H1 (cell line): ENCODE measurements around the gene RUSF1. TPM values are rescaled to one million over a fixed set of nuclear protein-coding genes. Genes with fewer than 3 reads are reported as not detected.

Source experiments
- CTCF ChIA-PET: fragments of 300-600 bp; sonication (Branson Sonifier 250); formaldehyde crosslinking; loops from one replicate; lab custom pipeline; 2021; ENCODE audit not compliant: partially characterized antibody; lab: Charles Lee
- POLR2A ChIA-PET: fragments of 300-600 bp; sonication (Branson Sonifier 250); formaldehyde crosslinking; loops from one replicate; lab custom pipeline; 2021; ENCODE audit warnings: inconsistent platforms; ENCODE audit not compliant: partially characterized antibody; lab: Charles Lee
- DNase-seq, 2 experiments: peaks; one replicate each; pipeline versions ENCODE4 v3.0.0 to v3.0.0-alpha.2; 2010 to 2022; ENCODE audit warnings: low spot score in 2 of 2, low read depth in 1 of 2, mixed read lengths in 1 of 2
- FAIRE-seq: peaks from 2 replicates; lab custom pipeline; 2011; peaks lifted over from hg19 to GRCh38; lab: Jason Lieb, UNC
- H2AFZ ChIP-seq: 2 replicates; pipeline ENCODE4 v1.8.1; 2012; ENCODE audit warnings: low read length, inconsistent platforms
- H2AK5ac ChIP-seq: 2 replicates; pipeline ENCODE4 v1.6.1; 2013; ENCODE audit warnings: low read depth, low read length
- H2BK120ac ChIP-seq: replicated peaks from 2 replicates; pipeline ENCODE3; 2013; ENCODE audit warnings: low read depth, low read length, inconsistent platforms
- H2BK12ac ChIP-seq: 2 replicates; pipeline ENCODE4 v1.6.1; 2013; ENCODE audit warnings: low read depth, low read length
- H2BK15ac ChIP-seq: 2 replicates; pipeline ENCODE4 v1.6.1; 2013; ENCODE audit warnings: low read length
- H2BK20ac ChIP-seq: 2 replicates; pipeline ENCODE4 v1.6.1; 2013; ENCODE audit warnings: low read length
- H2BK5ac ChIP-seq: 2 replicates; pipeline ENCODE4 v1.6.1; 2013; ENCODE audit warnings: low read depth, low read length
- H3K14ac ChIP-seq: 2 replicates; pipeline ENCODE4 v1.6.1; 2013; ENCODE audit warnings: inconsistent platforms; ENCODE audit not compliant: insufficient read length
- H3K18ac ChIP-seq: 2 replicates; pipeline ENCODE4 v1.6.1; 2013; ENCODE audit warnings: low read length; ENCODE audit errors: extremely low read depth
- H3K23ac ChIP-seq: 2 replicates; pipeline ENCODE4 v1.6.1; 2013; ENCODE audit warnings: inconsistent platforms; ENCODE audit not compliant: insufficient read length
- H3K23me2 ChIP-seq: 2 replicates; pipeline ENCODE4 v1.6.1; 2013; ENCODE audit warnings: low read depth, low read length
- H3K27ac ChIP-seq: 2 replicates; pipeline ENCODE4 v1.6.1; 2011; ENCODE audit warnings: low read depth, low read length, inconsistent platforms
- H3K27me3 ChIP-seq, 4 experiments: replicated peaks in 1 of 4; 1 replicate in 1 of 4; 2 replicates in 3 of 4; pipeline versions ENCODE4 v1.6.1 to v1.8.1; 2011 to 2013; ENCODE audit warnings: low read length in 3 of 4, mild to moderate bottlenecking in 3 of 4, inconsistent platforms in 2 of 4, mixed read lengths in 2 of 4, moderate library complexity in 1 of 4; ENCODE audit not compliant: control insufficient read depth in 3 of 4, insufficient read depth in 3 of 4; ENCODE audit errors: extremely low read depth in 1 of 4
- H3K36me3 ChIP-seq, 4 experiments: 2 replicates each; pipeline versions ENCODE4 v1.6.1 to v1.8.1; 2011 to 2013; ENCODE audit warnings: mild to moderate bottlenecking in 4 of 4, low read length in 3 of 4, moderate library complexity in 2 of 4, control low read depth in 1 of 4, inconsistent platforms in 1 of 4; ENCODE audit not compliant: insufficient read depth in 4 of 4, control insufficient read depth in 2 of 4
- H3K4ac ChIP-seq: replicated peaks from 2 replicates; pipeline ENCODE3; 2013; ENCODE audit warnings: low read length, low read depth, mixed read lengths, inconsistent platforms; ENCODE audit not compliant: insufficient read length
- H3K4me1 ChIP-seq, 4 experiments: replicated peaks in 1 of 4; 1 replicate in 1 of 4; 2 replicates in 3 of 4; pipeline versions ENCODE4 v1.6.1 to v1.8.1; 2011 to 2013; ENCODE audit warnings: low read length in 3 of 4, inconsistent platforms in 2 of 4, mixed read lengths in 1 of 4; ENCODE audit not compliant: insufficient read depth in 4 of 4, control insufficient read depth in 3 of 4
- H3K4me2 ChIP-seq, 2 experiments: 2 replicates each; pipeline versions ENCODE4 v1.6.1 to v1.8.1; 2011 to 2013; ENCODE audit warnings: low read depth in 2 of 2, low read length in 2 of 2, control low read depth in 1 of 2, inconsistent platforms in 1 of 2, mild to moderate bottlenecking in 1 of 2; ENCODE audit not compliant: insufficient read depth in 1 of 2
- H3K4me3 ChIP-seq, 4 experiments: fragments of 200-600, 300-600 bp in 1 of 4; sonication (generic), shearing (Covaris generic), sonication (Bioruptor Twin) in 1 of 4; 2 replicates each; pipeline versions ENCODE4 v1.5.1 to v1.8.1; 2011 to 2016; ENCODE audit warnings: low read length in 4 of 4, low read depth in 3 of 4, control low read depth in 2 of 4, inconsistent platforms in 2 of 4, mild to moderate bottlenecking in 2 of 4, mixed read lengths in 1 of 4, moderate library complexity in 1 of 4; ENCODE audit not compliant: insufficient read depth in 2 of 4; ENCODE audit errors: extremely low read depth in 1 of 4
- H3K56ac ChIP-seq: replicated peaks from 2 replicates; pipeline ENCODE3; 2013; ENCODE audit warnings: low read depth, mild to moderate bottlenecking, mixed read lengths, low read length, inconsistent platforms; ENCODE audit not compliant: insufficient read length
- H3K79me1 ChIP-seq: 2 replicates; pipeline ENCODE4 v1.6.1; 2013; ENCODE audit warnings: low read depth, low read length, control low read depth
- H3K79me2 ChIP-seq, 2 experiments: 2 replicates each; pipeline versions ENCODE4 v1.6.1 to v1.8.1; 2012 to 2013; ENCODE audit warnings: low read length in 2 of 2, mild to moderate bottlenecking in 2 of 2, inconsistent platforms in 1 of 2; ENCODE audit not compliant: insufficient read depth in 2 of 2, control insufficient read depth in 1 of 2
- H3K9ac ChIP-seq, 4 experiments: replicated peaks in 1 of 4; 1 replicate in 1 of 4; 2 replicates in 3 of 4; pipeline versions ENCODE4 v1.6.1 to v1.8.1; 2011 to 2013; ENCODE audit warnings: low read depth in 3 of 4, low read length in 3 of 4, control low read depth in 2 of 4, mild to moderate bottlenecking in 2 of 4, moderate library complexity in 2 of 4, inconsistent platforms in 1 of 4; ENCODE audit errors: extremely low read depth in 1 of 4
- H3K9me3 ChIP-seq, 2 experiments: 2 replicates each; pipeline versions ENCODE4 v1.6.1 to v1.8.1; 2012 to 2013; ENCODE audit warnings: mild to moderate bottlenecking in 2 of 2, moderate library complexity in 2 of 2, control low read depth in 1 of 2, inconsistent platforms in 1 of 2, low read depth in 1 of 2, low read length in 1 of 2, mixed read lengths in 1 of 2; ENCODE audit not compliant: insufficient read depth in 2 of 2
- H4K20me1 ChIP-seq, 2 experiments: replicated peaks in 1 of 2; 2 replicates each; pipeline versions ENCODE3 to v1.8.1; 2011 to 2013; ENCODE audit warnings: inconsistent platforms in 2 of 2, low read length in 2 of 2, mild to moderate bottlenecking in 1 of 2; ENCODE audit not compliant: insufficient read depth in 2 of 2, control insufficient read depth in 1 of 2
- H4K5ac ChIP-seq: 2 replicates; pipeline ENCODE4 v1.6.1; 2013; ENCODE audit warnings: low read length, low read depth, mixed read lengths, inconsistent platforms; ENCODE audit not compliant: insufficient read length
- H4K8ac ChIP-seq: 2 replicates; pipeline ENCODE4 v1.8.0; 2013; ENCODE audit warnings: mild to moderate bottlenecking, moderate library complexity, low read length, inconsistent platforms; ENCODE audit not compliant: insufficient read depth; ENCODE audit errors: extremely low read depth
- H4K91ac ChIP-seq: replicated peaks from 2 replicates; pipeline ENCODE3; 2013; ENCODE audit warnings: low read length, mixed read lengths, inconsistent platforms; ENCODE audit not compliant: insufficient read length
- BRCA1 ChIP-seq: IDR thresholded peaks from 2 replicates; pipeline ENCODE4 v1.6.1; 2012; ENCODE audit warnings: low read depth, low read length, improper control_type of control experiment
- CBX8 ChIP-seq: fragments of 300-800, 300-1000 bp; sonication (generic); IDR thresholded peaks from 2 replicates; pipeline ENCODE4 v1.7.1; 2016; ENCODE audit warnings: low read depth, low read length, borderline replicate concordance
- KDM5A ChIP-seq: fragments of 200-600 bp; IDR thresholded peaks from 2 replicates; pipeline ENCODE4 v1.7.1; 2012; ENCODE audit warnings: mild to moderate bottlenecking, low read length, inconsistent platforms, mixed read lengths
- RXRA ChIP-seq: IDR thresholded peaks from 2 replicates; pipeline ENCODE4 v1.6.1; 2011; ENCODE audit warnings: low read depth, mild to moderate bottlenecking, low read length, moderate library complexity; ENCODE audit not compliant: insufficient read depth
- SAP30 ChIP-seq: fragments of 300-600 bp; sonication (generic); IDR thresholded peaks from 2 replicates; pipeline ENCODE4 v1.7.1; 2012; ENCODE audit warnings: low read length, moderate library complexity, mild to moderate bottlenecking, inconsistent platforms; ENCODE audit not compliant: insufficient read depth, insufficient replicate concordance
- TAF1 ChIP-seq: IDR thresholded peaks from 2 replicates; pipeline ENCODE4 v1.6.1; 2011; ENCODE audit warnings: mild to moderate bottlenecking, low read depth, low read length
- WGBS, 2 experiments: shearing (Covaris generic) in 1 of 2; methylation state at CpG; one replicate each; pipeline versions ENCODE4 v1.1.6 to v1.1.7; 2013 to 2015; ENCODE audit warnings: low lambda C conversion rate in 2 of 2, mixed read lengths in 2 of 2, inconsistent platforms in 1 of 2, low coverage in 1 of 2, missing lambda C conversion rate in 1 of 2; ENCODE audit not compliant: insufficient replicate concordance in 2 of 2, insufficient coverage in 1 of 2, insufficient read length in 1 of 2; ENCODE audit errors: extremely low coverage in 1 of 2, missing lambda C conversion rate in 1 of 2; 5-methylcytosine and 5-hydroxymethylcytosine counted together
- polyA plus RNA-seq, 7 experiments: library from polyadenylated mRNA; depleted of rRNA in 3 of 7; stranded (reverse) in 5 of 7; unstranded in 2 of 7; fragments of >200 nt in 5 of 7; fragments of 200-250 nt in 2 of 7; gene quantifications; 1 replicate in 5 of 7; 2 replicates in 1 of 7; 4 replicates in 1 of 7; pipeline versions ENCODE4 v1.2.1 to v1.2.3, GENCODE V29; 2011 to 2013; ENCODE audit warnings: missing spikeins in 2 of 7, mixed read lengths in 2 of 7
- total RNA-seq: library from RNA; stranded (reverse); fragmentation: NEBNext Ultra II Directional; extraction: Animal tissue kit (Norgen Biotek cat#: 25700); gene quantifications from 2 replicates; pipeline ENCODE4 v1.2.1, GENCODE V29; 2021

The RUSF1 gene
- total and polyA plus RNA-seq, 2 of the 8 experiments (the other 6 are each of a cell fraction or from before 2014, with no cell fraction given) = 22.5 to 33.7 TPM

- Histone ChIP-seq H3K18ac (no peak overlapping the region), H4K20me1 (no peaks in the 10 kb centered on the region), H3K27ac (no peak overlapping the region), H2BK20ac (no peak overlapping the region), H3K23ac (no peak overlapping the region), H3K27me3 (no peaks in the 10 kb centered on the region), H3K4me1 (peaks cover 0 to 4% (median 0%) of the 10 kb centered on the region in 4 experiments; a peak in 2 of 7 replicates), H2BK15ac (no peak overlapping the region), H3K23me2 (no peaks in the 10 kb centered on the region), H2BK120ac (no peak overlapping the region), H3K4me2 (no peak overlapping the region), H3K4ac (no peak overlapping the region), H3K36me3 (no peaks in the 10 kb centered on the region), H4K91ac (no peak overlapping the region), H2BK5ac (no peak overlapping the region), H3K4me3 (no peak overlapping the region), H3K79me1 (no peaks in the 10 kb centered on the region), H3K9me3 (no peaks in the 10 kb centered on the region), H2AFZ (no peak overlapping the region), H4K8ac (no peak overlapping the region), H3K9ac (no peak overlapping the region), H4K5ac (no peak overlapping the region), H3K79me2 (no peaks in the 10 kb centered on the region), H2BK12ac (no peak overlapping the region), H2AK5ac (no peak overlapping the region), H3K56ac (no peak overlapping the region), H3K14ac (no peak overlapping the region)
- ChIA-PET POLR2A (no interaction called here), CTCF (no interaction called here)
- DNase-seq (no peak), FAIRE-seq (no peak)
- 86% methylated on average over 4 of the region's 4 CpGs; no CpG with 5 or more reads in 1 of the 2 experiments for WGBS, 2 experiments
- TF ChIP-seq TAF1 (no peak), CBX8 (no peak), RXRA (no peak), SAP30 (no peak), KDM5A (no peak), BRCA1 (no peak)
Measured at GRCh38 chr16:31517800-31518402, 9.7 kb upstream of the RUSF1 start.
